ENCODE measurements around the gene PRPH.

GRCh38 chr12:49261721-49262120 is 33.2 kb upstream of the PRPH start:
- TF ChIP-seq NFRKB (IDR thresholded peaks at IDR 0.05) (no peak), SP1 (IDR thresholded peaks at IDR 0.05) (no peak), PKNOX1 (IDR thresholded peaks at IDR 0.05) (no peak), CTBP1 (IDR thresholded peaks at IDR 0.05; ENCODE audit: borderline replicate concordance) (no peak), SUZ12 (IDR thresholded peaks at IDR 0.05) (no peak), BHLHE40 (IDR thresholded peaks at IDR 0.05; ENCODE audit: borderline replicate concordance) (no peak)
